ENCODE results near the gene GPR158. TPM values are rescaled to one million over a fixed set of nuclear protein-coding genes. Genes with fewer than 3 reads are reported as not detected.

Gene GPR158
- polyA plus RNA-seq, 1 donor, result 0.27 TPM

DNA sequence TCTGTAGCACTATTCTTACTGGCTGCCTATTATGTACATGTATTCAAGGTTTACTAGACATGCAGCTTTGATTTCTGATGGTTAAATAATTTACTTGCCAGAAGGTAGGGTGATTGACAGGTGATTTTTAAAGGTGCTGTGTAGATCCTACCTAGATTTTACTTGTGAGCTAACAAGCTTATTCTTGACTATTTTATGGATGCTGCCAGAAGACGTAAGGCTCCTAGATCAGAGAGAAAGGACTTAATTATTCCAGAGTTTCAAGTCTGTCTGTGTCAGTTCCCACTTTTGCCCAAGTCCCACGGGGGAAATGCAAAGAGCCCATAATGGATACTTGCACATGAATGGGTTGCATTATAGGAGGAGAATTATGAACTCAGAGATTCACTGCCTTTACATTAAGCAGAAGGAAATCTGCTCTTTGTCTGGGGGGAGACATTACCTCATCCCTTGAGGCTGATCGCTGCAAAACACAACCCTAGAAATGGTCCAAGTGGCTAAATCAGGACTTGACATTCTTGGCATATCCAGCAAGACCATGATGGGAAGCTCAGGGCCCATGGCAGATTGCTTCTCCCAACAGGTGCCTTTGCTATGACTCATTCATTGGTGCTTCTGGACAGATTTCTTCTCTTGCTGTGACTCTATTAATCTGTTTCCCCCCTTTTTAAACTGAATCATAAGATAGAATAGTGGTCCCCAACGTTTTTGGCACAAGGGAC lies 32.1 kb downstream of the GPR158 start:
- DNase-seq, result no peak

DNA sequence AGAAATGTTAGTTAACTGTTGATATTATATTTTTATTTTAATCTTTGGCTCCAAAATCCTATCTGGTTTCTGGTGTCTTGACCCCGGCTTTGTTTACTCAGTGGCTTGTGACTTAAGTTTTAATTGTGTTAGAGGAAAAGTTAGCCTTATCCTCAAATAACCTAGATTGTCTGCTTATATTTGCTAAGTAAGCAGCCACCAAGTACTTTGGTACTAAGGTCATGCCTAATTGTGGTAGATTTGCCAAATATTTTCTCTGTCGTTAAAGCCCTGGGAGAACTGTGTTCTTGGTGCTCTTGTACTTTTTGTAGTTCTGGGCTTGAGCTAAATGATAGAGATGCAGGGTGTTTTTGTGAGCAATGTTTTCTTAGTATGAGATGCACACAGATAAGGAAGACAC lies 34.8 kb downstream of the GPR158 start:
- DNase-seq, result no peak

DNA sequence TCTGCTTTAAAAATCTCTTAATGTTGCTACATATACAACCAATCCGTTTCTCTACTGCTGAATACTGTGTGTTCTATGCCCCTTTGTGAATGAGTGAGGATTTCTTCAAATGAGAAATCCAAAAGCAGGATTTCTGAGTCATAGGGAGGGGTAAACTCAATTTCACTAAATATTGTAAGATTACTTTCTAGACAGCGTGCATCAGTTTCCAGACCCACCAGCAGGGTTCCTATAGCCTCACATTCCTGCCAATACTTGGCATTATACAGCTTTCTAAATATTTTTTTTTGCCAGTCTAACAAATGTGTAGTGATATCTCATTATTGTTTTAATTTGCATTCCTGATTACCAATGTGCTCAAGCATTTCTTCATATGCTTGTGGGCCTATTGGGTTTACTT lies 35.5 kb downstream of the GPR158 start:
- DNase-seq, result no peak

DNA sequence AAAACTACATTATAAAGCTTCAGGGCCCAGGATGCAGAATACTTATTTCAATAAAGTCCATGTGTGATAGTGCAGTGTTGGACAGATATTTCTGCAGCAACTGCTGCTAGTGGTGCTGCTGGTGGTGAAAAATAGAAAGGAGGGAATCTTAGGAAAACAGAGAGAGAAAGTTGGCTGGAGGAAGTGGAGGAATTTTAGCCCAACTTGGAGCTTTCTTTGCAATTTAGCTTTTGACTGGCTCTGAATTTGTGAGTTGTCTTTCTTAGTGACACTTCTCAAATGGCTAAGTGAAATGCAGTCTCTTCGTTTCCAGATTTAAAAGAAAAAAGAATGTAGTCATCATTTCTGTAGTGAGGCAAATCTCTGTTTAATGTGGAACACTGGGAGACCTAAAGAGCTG lies 45.4 kb downstream of the GPR158 start:
- no peak for DNase-seq

DNA sequence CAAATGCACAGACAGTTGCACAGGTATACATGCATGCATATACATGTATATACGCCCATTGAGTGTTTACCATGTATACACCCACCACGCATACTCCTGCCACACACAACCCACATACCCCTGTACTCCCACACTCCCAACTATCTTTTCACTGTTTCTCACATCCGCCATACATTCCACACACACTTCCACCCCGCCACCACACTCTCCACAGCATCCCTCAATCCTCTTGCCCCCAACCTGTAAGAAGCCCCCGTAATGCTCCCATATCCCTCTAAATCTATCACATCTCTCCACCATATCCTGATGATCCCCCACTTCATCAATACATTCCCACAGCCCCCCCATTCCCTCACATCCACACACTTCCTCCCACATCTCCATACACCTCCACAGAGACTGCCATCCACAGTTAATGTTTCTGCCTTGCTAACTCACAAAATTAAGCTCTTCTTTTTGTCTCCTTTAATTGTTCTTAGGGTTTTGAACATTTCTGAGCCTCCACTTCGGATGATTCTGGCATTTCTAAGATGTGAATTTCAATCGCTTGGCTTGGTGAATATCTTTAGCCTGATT lies 47.4 kb downstream of the GPR158 start:
- DNase-seq, result no peak

DNA sequence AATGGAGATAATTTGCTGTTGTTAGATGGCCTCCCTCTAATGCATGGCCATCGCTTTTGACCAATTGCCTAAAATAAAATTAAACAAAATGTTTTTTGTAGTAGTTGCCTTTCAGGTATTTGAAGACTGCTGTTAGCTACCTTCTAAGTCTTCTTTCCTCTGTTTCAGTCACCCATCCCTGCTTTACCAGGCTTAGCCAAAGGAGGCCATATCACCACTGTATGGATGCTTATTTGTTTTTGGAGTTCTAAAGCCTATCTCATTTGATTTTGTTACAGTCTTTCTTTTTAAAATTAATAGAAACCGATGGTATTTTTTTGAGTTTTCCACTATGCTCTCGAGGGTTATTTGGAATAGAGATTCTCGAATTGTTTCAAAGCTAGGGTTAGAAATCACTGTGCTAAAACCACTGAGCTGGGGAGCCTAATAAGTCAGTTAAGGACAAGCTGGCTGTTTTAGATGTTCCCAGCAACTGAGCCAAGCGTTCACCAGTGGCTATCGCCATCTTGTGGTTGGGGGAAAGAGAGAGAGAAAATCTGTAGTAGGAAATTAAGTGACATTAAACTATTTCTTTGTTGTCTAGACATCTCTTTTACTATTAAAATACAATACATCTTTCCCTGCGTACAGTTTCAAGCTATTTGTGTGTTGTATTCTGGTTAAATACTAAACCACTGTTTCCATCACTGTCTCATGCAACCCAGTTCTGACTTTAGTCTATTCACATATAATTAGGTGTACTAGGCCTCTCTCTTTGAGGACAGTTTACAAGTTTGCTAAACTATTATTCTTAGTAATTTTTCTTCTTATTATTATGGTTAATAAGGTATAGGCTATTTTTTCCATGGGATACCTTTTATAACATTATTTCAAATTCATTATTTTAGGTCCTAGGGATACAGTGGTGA lies 52.2 kb downstream of the GPR158 start:
- peak; percentile 29 for DNase-seq

DNA sequence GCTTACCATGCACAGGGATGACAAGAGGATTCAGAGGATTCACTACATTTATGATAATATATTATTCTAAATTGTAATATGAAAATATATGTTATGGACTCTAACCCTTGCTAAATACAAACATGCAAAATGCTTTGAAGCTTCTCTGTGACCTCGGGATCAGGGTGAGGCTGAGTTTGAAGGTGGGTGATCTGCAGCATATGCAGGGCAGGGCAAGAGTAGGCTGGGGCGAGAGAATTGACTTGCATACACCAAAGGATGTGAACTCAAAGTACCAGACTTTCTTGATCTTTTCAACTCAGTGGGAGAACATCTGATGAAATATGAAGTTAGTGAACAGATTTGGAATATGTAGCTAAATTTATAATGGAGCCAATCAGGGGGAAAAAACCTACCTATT lies 57.0 kb downstream of the GPR158 start:
- no peak for DNase-seq

DNA sequence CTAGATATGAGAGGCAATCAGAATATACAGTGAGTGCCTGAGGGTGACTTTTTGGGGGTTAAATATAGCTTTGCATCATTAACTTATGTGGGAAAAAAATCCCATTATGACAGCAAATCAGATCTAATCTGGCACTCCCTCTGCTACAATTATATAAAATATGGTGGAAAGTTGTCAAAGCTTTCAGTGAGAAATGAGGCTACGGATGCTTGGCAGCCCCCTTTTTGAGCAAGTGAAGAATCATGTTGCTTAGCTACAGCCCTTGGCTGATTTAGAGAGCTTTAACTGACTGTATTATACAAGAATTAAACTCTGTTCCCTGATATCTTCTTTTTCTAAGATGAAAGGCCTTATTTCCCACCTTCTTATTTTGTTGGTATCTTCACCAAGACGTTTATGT lies 57.4 kb downstream of the GPR158 start:
- DNase-seq, result no peak

DNA sequence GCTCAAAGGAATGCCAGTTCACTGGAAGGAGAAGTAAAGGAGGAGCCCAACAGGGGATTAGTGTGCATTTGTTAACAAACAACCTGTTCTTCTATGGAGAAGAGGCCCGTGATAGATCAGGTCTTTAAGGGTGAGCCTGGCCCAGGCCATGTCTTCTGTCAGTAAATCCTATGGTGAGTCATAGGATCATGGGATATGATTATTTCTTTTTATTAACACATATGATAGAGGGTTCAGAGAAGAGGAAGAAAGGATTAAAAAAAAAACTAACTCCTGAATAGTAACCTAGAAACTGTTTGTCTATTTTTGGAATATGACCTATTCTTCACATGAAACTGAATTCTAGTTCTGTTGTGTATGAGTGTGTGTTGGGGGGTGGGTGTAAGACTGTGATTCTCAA lies 70.4 kb downstream of the GPR158 start:
- no peak for DNase-seq

DNA sequence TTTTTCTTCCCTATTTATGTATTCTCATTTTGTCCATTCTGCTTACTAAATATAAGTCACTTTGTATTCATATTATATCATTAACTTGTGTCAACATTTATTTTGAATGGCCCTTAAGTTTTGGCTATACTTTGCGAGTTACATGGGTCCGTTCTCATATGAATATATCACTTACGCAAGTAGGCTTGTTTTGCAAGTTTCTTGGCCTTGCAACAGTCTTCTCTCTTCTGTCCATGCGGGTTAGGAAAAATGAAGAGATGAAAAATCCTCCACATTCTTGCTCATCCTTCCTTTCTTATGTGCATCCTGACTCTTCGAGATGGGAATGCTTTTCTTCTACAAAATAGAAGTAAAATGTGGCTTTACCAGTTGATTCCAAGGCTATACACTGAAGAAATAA lies 82.8 kb downstream of the GPR158 start:
- no peak for DNase-seq

DNA sequence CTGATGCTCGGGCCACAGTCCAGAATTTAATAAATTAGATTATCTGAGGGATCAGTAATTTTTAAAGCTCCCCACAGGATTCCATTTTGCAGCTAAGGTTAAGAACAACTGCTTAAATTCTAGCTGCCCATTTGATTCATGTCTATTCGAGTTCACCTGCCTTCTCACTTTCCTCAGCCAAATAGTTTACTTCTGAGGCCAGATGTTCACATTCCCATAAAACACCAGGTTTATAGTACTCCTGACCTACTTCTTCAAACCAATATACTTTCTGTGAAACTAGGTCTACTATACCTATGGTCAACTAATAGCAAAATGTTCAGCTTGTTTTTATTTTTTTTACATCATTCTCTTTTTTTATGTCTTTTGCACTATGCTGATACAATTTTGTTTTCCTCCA lies 86.3 kb downstream of the GPR158 start:
- peak; percentile 11 for DNase-seq

DNA sequence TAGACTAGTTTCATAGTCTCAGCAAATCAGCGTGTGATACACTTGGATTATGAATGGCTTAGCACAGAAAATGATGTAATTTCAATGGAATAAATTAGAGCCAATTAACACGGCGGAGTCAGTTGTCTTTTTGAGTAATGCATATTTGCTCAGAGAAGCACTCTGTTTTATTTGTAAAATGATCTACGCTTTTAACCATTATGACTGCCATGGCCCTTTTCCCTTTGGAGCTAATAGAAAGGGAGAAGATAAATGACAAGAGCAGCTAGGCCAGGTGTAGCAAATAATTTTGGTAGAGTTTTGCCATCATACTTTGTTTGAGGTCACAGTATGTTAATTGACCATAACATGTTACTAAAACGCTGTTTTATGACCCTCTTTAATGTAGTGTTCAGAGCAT lies 86.8 kb downstream of the GPR158 start:
- DNase-seq, result no peak

DNA sequence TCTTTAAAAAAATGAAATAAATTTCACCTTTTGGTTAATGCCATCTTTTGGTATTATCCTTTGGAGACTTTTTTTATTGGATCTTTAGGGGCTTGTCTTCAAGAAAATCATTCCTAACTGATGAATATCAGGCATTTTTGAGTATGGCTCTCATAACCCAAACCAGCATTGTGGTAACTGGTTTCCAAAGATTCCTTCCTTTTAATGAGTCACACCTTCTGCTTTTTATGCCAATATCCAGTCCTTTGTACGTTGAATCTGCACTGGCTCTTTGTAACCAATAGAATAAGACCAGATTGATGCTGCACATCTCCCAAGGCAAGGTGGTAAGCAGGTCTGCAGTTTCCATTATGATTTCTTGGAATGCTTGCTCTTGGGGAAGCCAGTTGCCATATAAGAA lies 89.1 kb downstream of the GPR158 start:
- no peak for DNase-seq

DNA sequence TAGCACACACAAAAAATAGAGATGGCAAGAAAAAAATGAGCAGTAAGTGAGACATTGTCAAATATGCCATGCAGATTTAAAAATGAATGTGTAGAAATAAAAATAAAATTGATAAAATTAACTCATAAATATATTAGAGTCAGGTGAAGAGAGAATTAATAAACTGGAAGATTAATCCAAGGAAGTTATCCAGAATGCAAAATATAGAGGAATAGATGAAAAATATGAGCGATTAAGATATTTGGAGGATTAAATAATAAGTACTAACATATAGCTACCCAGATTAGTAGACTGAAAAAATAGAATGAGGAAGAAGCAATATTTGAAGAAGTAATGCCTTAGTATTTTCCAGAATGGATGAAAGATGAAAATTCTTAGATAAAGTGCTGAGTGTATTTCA lies 103.4 kb downstream of the GPR158 start:
- DNase-seq, result no peak

DNA sequence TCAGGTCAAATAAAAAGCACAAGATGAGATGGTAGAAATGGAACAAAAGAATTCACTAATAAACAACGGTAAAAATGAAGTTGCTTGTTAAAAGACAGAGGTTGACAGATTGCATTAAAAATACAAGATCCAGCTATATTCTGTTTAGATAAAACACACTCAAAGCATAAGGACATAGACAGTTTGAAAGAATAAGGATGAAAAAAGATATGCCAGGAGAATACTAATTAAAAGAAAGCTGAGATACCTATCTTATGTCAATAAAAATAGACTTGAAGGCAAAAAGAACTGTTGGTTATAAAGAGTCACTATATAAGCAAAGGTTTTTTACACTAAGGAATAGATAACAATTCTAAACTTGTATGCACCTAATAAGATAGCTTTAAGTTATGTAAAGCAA lies 105.3 kb downstream of the GPR158 start:
- no peak for DNase-seq

DNA sequence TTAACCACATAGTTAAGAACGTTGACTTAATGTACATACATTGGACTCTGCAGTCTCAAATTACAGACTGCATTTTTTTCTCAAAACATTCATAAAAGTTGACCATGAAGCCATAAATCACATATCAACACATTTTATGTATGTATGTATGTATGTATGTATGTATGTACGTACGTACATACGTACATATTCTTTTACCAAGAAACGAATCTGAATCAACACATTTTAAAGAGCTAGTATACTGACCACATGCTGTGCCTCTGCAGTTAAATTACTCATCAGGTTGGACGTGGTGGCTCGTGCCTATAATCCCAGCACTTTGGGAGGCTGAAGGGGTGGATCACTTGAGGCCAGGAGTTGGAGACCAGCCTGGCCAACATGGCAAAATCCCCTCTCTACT lies 105.8 kb downstream of the GPR158 start:
- no peak for DNase-seq

DNA sequence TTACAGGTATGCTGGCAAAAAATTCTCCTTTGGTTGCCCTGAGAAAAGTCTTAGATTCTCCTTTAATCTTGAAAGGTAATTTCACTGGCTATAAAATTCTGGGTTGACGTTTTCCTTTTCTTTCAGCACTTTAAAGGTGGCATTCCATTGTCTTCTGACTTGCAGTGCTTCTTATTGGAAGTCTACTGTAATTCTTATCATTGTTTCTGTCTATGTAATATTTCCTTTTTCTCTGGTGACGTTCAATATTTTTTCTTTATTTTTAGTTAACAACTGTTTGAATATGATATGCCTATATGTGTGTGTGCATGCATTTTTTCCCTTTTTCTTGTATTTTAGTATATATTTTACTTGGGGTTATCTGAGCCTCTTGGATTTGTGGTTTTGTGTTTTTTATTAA lies 111.0 kb downstream of the GPR158 start:
- no peak for DNase-seq

DNA sequence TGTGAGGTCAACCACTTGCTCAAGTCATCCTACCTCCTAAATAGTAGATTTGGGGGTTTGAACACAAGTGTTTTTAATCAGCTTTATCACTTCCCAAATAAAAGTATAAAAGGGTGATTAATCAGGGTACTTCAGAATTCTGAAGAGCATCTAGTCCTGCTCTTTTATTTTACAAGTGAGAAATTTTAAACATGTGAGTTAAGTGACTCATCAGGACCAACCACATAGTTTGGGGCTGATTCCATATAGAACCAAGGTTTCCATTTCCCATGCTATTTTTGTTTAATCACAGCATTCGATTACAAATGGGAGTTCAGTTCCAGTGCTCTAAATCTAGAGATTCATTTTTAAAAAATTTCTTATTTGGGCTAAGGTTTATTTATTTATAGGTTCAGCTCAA lies 113.4 kb downstream of the GPR158 start:
- DNase-seq, result no peak

DNA sequence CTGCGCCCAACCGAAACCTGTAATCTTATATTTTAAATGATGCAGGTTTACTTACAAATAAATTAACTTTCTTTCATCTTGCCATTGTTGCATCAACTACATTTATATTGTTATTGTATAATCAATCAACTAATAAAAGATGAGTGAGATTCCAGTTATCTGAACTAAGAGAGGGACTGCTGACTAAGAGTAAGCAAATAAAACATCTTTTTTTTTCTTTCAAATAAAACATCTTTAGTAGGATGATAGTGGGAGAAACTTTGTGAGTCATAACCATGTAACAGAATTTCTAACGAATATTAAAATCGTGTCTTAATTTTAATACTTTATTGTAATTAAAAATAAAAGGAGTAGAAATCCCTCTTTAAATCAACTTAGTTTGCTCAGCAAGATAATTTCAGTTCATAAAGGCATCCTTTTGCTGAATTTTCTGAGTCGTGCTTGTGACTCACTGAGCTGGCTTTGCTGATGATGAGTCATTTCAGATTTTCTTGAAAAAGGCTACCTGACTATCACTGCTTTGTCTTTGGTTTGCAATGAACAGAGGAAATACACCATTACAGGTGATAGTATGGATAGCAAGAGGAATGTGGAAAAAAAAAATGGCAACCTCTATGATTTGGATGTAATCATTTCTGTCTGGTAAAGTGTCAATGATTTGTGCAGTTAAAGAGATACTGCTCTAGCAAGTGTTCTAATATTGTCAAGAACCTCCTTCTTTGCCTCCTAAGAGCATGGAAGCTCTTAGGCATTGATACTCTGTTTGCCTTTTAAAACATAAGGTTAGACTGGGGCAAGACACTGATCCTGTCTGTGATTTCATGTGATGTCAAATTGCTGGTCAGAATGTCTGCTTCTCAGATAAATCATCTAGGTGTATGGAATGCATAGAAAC lies 119.5 kb downstream of the GPR158 start:
- no peak for DNase-seq

DNA sequence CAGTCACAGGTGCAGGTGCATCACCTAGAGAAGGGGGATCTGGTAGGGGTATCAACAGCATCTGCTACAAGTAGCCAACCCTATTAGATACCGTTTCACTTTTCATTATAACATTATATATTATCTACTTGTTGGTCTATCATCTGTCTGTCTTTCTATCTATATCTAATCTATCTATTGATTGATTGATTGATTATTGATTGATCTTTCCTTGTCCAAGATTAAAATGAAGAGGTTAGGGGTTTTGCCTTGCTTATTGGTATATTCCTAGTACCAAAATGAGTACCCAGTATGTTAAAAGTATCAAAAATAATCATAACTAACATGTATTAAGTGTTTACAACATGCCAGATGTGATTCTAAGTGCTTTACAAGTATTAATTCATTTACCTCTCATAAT lies 121.5 kb downstream of the GPR158 start:
- no peak for DNase-seq

DNA sequence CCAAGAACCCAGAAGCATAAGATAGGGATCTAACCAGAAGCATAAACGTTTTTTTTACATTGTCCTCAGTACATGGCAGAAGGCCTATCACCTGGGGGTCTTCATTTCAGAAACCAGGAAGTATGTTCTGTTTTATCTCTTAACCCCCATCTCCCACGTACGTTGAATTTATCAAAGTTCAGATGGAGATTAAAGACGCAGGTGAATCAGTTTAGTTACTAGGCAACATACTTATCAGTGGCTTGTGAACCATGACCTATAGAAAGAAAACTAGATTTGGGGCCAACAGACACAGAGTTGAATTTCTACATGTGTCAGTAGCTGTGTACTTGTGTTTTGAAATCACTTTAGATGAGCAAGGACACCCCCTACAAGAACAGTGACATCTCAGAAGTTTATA lies 122.7 kb downstream of the GPR158 start:
- DNase-seq, result no peak

DNA sequence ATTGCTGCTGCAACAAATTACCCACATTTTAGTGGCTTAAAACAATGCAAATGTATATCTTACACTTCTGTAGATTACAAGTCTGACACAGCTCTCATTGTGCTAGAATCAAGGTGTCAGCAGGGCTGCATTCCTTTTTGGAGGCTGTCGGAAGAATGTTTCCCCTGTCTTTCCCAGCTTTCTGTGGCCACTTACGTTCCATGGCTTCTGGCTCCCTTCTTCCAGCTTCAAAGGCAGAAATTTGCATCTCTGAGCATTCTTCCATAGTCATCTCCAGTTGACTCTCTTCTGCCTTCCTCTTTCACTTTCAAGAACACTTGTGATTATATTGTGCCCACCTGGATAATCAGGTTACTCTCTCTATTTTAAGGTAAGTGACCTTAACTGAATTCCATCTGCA lies 125.3 kb downstream of the GPR158 start:
- no peak for DNase-seq
